HG02973 (cell line): Measurements from ENCODE around the gene LRRTM3.

Source experiments
- ATAC-seq: cut with Tn5 transposase; IDR thresholded peaks from one replicate; pipeline ENCODE4 v1.9.1; 2021; ENCODE audit warnings: moderate library complexity; ENCODE audit not compliant: unreplicated experiment

The LRRTM3 gene

DNA sequence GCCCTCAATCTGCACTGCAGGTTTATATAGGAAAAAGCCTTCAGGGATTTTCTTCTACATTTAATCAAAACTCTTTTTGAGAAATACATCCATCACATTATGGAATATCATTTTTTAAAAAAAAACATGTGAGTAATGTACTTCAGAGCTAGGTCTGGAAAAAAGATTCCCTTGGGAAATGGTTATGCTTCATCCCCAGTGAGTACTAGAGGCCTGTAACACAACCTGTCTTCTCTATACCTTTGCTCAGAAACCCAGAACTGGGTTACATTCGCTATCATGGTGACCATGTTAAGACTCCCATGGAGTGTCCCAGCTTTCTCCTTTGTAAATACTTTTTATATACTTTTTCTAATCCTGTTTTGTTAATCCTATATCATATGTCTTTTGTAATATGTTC, 186.9 kb downstream of the LRRTM3 start:
- no peak for ATAC-seq

GRCh38 chr10:67114945-67115344, 189.1 kb downstream of the LRRTM3 start:
- ATAC-seq = no peak

- ATAC-seq = no peak
Observed at GRCh38 chr10:67115972-67116371, 190.1 kb downstream of the LRRTM3 start.

- ATAC-seq = no peak
Observed at GRCh38 chr10:67119651-67120050, 193.8 kb downstream of the LRRTM3 start.

GRCh38 chr10:67127441-67127840, 201.6 kb downstream of the LRRTM3 start:
- ATAC-seq = no peak

GRCh38 chr10:67140641-67141040, 214.8 kb downstream of the LRRTM3 start:
- no peak for ATAC-seq

DNA sequence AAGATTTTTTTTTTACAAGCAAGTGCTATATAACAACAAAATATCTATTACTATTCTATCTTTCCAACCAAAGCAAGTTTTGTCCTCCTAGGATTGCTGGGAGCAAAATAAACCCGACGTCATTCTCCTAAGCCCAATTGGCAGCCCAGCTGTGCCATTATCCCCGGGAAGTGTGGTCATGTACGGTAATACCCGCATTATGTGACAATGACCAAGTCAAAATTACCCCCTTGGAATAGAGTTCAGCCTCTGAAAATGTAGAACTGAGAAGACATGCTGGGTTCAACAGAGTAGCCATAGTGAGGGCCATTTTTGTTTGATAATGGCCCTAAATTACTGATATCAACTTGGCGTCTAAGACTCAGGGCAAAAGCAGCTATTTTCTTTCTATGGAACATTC, 215.5 kb downstream of the LRRTM3 start:
- no peak for ATAC-seq

- no peak for ATAC-seq
Observed at GRCh38 chr10:67144530-67144929, 218.7 kb downstream of the LRRTM3 start.
